Stimulated activated CD8-positive, alpha-beta memory T cell treated with anti-CD3 and anti-CD28 coated beads, Interleukin-2, amount 100 ng/mL, for 48 hours (primary cell): Measurements from ENCODE around the gene GPANK1.

Experiments used
- DNase-seq, 2 donors: peaks; one replicate each; pipeline ENCODE4 v3.0.0-alpha.2; 2020; ENCODE audit warnings: low read depth in 2 of 2

The GPANK1 gene

DNA sequence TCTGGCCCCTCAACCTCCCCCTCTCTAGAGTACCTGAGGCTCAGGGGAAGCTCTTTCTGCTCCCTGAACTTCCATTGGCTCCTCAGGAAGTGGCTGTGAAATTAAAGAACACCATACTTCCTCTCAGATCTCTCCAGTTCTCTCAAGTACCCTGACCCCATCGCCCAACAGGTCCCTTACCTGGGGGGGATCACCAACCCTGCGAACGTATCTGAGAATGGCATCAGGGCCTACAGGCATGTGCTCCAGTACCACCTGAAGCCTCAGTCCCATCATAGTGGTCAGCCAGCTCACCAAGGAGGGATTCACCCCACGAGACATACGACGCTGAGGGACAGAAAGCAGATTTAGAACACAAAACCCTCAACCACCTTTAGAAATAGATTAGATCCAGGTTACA is 24.2 kb downstream of the GPANK1 start:
- no peak for DNase-seq

DNA sequence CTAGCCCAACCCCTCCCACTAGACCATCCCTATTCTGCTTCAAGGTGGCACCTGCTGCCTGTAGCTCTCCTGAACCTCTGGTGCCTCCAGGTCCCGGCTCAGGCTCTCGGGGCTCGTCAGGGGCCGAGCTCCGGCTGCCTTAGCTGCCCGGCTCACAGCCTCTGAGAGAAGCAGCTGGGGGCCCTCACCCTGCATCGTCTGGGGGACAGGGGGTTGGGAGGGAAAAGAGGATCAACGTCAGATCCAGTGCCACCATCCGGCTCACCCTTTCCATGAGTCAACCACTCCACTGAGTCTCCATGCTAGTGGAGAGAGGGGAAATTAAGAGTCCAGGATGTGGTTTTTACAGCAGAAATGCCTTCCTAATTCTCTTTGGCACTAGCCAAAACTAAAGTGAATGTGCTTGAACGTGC is 25.3 kb downstream of the GPANK1 start:
- DNase-seq: no peak

- DNase-seq: no peak
Measured at GRCh38 chr6:31639043-31639442, 25.8 kb downstream of the GPANK1 start.

DNA sequence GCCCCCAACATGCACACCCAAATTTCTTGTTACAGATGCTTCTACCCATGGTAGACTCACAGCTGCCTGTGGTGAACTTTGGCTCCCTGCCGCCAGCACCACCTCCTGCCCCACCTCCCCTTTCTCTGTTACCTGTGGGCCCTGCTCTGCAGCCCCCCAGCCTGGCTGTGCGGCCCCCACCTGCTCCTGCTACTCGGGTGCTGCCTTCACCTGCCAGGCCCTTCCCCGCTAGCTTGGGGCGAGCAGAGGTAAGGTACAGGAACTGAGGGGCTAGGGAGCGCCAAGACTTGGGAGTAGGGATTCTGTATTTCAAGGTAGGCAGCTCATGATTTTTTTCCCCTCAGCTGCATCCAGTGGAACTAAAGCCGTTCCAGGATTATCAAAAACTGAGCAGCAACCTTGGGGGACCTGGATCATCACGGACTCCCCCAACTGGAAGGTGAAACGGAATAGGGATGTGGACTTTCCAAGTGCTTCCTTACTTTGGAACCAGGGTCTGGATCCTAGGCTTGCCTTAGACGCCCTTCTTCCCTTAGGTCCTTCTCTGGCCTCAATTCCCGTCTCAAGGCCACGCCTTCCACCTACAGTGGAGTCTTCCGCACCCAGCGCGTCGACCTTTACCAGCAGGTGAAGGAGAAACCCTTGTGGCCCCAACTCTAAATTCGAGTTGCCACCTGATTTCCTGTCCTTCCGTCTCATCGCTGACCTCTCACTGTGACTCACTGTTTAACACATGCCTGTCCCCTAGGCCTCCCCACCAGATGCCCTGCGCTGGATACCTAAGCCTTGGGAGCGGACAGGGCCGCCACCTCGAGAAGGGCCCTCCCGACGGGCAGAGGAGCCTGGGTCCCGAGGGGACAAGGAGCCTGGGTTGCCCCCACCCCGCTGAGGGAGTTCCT is 27.9 kb downstream of the GPANK1 start:
- DNase-seq: no peak

GRCh38 chr6:31634969-31635575 is 29.7 kb downstream of the GPANK1 start:
- DNase-seq: no peak

- no peak for DNase-seq
Measured at GRCh38 chr6:31634131-31634530, 30.7 kb downstream of the GPANK1 start.

DNA sequence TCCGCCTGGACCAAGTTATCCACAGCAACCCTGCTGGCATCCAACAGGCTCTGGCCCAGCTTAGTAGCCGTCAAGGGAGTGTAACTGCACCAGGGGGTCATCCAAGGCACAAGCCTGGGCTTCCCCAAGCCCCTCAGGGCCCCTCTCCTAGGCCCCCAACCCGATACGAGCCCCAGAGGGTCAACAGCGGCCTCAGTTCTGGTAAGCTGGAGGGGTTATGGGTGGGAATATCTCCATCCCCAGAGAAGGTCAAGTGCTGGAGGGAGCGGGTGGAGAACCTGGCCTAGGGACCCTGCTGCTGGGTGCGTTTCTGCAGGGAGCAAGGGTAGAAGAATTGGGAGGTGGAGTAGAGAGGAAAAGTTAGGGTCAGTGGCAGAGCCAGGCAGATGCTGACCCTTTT is 31.4 kb downstream of the GPANK1 start:
- no peak for DNase-seq

DNA sequence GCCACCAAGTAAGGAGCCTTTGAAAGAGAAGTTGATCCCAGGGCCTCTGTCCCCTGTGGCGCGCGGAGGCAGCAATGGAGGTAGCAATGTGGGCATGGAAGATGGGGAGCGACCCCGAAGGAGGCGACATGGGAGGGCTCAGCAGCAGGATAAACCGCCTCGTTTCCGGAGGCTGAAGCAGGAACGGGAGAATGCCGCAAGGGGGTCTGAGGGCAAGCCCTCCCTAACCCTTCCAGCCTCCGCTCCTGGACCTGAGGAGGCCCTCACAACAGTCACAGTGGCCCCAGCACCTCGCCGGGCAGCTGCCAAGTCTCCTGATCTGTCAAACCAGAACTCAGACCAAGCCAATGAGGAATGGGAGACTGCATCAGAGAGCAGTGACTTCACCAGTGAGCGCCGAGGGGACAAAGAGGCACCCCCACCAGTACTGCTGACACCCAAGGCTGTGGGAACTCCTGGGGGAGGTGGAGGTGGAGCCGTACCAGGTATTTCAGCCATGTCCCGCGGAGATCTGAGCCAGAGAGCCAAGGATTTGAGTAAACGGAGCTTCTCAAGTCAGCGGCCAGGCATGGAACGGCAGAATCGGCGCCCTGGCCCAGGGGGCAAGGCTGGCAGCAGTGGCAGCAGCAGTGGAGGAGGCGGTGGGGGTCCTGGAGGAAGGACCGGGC is 32.4 kb downstream of the GPANK1 start:
- DNase-seq: no peak

DNA sequence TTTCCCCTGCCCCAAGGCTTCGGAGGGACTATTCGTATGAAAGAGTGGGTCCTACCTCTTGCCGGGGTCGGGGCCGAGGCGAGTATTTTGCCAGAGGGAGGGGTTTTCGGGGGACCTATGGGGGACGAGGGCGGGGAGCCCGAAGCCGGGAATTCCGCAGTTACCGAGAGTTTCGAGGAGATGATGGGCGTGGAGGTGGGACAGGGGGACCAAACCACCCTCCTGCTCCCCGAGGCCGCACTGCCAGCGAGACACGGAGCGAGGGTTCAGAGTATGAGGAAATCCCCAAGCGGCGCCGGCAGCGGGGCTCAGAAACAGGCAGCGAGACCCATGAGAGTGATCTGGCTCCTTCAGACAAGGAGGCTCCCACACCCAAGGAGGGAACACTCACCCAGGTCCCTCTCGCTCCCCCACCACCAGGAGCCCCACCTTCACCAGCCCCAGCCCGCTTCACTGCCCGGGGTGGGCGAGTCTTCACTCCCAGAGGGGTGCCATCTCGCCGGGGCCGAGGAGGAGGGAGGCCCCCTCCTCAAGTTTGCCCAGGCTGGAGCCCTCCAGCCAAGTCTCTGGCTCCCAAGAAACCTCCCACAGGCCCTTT is 33.0 kb downstream of the GPANK1 start:
- DNase-seq: no peak

DNA sequence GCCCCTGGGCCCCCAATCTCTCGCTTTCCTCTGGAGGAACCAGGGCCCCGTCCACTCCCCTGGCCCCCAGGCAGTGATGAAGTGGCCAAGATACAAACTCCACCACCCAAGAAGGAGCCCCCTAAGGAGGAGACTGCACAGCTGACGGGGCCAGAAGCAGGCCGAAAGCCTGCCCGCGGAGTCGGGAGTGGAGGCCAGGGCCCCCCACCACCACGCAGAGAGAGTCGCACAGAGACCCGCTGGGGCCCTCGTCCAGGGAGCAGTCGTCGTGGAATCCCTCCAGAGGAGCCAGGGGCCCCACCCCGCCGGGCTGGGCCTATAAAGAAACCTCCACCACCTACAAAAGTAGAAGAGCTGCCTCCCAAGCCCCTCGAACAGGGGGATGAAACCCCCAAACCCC is 33.6 kb downstream of the GPANK1 start:
- no peak for DNase-seq

- no peak for DNase-seq
Measured at GRCh38 chr6:31630177-31630934, 34.4 kb downstream of the GPANK1 start.

DNA sequence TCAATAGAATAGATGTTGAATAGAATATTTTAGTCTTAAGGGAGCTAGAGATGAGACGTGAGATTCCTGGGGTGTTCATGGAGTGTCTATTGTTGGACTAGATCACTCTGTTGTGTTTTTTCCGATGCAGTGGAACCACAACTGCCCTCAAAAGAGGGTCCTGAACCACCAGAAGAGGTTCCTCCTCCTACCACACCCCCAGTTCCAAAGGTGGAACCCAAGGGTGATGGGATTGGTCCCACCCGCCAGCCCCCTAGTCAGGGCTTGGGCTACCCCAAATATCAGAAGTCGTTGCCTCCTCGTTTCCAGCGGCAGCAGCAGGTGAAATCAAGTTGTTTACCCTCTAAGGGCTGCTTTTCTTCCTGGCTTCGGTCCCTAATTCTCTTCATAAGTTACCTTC is 35.8 kb downstream of the GPANK1 start:
- no peak for DNase-seq

- DNase-seq: no peak
Measured at GRCh38 chr6:31627690-31628287, 37.0 kb downstream of the GPANK1 start.

DNA sequence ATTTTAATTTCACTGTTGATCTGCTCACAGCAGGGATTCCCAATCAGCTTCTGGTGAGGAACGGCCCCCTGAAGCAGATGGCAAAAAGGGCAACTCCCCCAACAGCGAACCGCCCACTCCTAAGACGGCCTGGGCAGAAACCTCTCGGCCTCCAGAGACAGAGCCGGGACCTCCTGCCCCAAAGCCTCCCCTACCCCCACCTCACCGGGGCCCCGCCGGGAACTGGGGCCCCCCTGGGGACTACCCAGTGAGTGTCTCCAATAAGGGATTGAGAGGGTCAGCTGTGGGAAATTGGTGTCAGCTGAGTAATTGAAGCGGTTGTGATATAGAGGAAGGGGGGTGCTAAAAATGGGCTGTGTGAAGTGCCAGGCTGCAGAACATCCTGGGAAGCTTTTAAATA is 37.8 kb downstream of the GPANK1 start:
- no peak for DNase-seq

- DNase-seq: no peak
Measured at GRCh38 chr6:31624070-31624469, 40.7 kb downstream of the GPANK1 start.

DNA sequence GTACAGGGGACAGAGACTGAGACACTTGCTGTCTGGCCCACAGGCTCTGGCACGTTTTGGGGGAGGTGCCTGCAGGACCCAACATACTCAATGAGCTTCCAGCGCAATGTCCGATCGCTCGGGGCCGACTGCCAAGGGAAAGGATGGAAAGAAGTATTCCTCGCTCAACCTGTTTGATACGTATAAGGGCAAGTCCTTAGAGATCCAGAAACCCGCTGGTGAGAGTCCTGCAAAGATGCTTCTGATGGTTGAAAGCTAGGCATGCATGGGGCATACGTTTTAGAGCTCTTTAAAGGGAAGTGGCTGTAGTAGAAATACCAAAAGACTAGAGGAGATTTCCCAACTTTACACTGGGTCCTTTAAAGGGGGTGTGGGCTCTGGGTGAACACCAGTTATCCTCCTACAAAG is 42.1 kb downstream of the GPANK1 start:
- DNase-seq: no peak

- DNase-seq: no peak
Measured at GRCh38 chr6:31621991-31622390, 42.8 kb downstream of the GPANK1 start.

- no peak for DNase-seq
Measured at GRCh38 chr6:31621320-31621939, 43.4 kb downstream of the GPANK1 start.

GRCh38 chr6:31620586-31621319 is 44.0 kb downstream of the GPANK1 start, which contains the start of gene PRRC2A:
TSS of gene PRRC2A (plus strand) at chr6:31620715. CDS start at chr6:31622790, 2,075 bp downstream.
- DNase-seq: peak; percentile 92 to 94
